Stimulated activated CD4-positive, alpha-beta T cell treated with anti-CD3 and anti-CD28 coated beads, Interleukin-15, amount 100 ng/mL, for 48 hours (primary cell): ENCODE data around the gene GRHL3.
"Not testable (repeated sequence)": the region's sequence is repeated elsewhere in the genome, so short reads cannot be mapped to it uniquely, and the experiment has no call there.

Source experiments
- DNase-seq, 2 donors: peaks; one replicate each; pipeline ENCODE4 v3.0.0-alpha.2; 2020; ENCODE audit warnings: low read depth in 2 of 2

Gene GRHL3

DNA sequence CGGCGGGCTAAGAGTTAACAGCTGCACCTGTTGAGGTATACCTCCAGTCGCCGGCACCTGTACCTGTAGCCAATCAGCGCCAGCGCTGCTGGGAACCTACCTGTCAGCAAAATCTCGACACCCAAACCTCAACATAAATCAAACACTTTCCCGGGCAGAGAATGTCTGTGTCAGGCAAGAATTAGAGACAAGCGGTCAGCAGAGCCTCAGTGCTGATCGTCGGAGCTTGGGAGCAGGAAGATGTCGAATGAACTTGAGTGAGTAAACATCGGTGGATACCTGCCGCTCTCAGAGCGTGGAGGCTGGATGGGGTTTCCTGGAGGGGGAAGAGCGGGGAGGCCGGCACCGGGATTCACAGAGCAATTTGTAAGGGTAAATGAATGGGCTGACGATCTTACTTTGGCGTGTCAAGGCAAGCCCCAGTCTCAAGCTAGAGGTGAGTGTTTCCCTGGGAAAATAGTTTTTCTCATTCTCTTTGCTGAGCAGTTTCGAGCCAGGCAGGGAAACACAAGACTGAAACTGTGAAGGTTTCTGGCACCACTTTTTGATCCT, at the start of gene GRHL3:
Gene GRHL3, plus strand, starts transcription at position 46 of the 552 bp plus-strand sequence. Its CDS starts 195 bp downstream, at position 241.
- no peak for DNase-seq

DNA sequence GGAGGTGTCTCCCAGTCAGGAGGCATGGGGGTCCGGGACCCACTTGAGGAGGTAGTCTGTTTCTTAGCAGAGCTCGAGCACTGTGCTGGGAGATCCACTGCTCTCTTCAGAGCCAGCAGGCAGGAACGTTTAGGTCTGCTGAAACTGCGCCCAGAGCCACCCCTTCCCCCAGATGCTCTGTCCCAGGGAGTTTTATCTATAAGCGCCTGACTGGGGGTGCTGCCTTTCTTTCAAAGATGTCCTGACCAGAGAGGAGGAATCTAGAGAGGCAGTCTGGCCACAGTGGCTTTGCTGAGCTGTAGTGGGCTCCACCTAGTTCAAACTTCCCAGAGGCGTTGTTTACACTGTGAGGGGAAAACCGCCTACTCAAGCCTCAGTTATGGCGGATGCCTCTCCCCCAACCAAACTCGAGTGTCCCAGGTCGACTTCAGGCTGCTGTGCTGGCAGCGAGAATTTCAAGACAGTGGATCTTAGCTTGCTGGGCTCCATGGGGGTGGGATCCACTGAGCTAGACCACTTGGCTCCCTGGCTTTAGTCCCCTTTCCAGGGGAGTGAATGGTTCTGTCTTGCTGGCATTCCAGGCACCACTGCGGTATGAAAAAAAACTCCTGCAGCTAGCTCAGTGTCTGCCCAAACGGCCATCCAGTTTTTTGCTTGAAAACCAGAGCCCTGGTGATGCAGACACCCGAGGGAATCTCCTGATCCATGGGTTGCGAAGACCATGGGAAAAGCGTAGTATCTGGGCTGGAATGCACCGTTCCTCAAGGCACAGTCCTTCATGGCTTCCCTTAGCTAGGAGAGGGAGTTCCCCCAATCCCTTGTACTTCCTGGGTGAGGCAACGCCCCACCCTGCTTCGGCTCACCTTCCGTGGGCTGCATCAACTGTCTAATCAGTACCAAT, 44.7 kb upstream of the GRHL3 start:
- not testable (repeated sequence) for DNase-seq

DNA sequence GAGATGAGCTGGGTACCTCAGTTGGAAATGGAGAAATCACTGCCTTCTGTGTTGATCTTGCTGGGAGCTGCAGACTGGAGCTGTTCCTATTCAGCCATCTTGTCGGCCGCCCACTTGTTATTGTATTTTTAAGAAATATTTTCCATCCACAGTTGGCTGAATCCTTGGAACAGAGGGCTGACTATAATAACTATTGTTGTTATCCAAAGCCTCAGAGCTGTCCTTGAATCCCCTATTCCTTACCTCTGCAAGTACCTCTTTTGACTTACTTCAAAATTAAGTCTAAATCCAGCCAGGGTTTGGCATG, 44.1 kb upstream of the GRHL3 start:
- DNase-seq = no peak

DNA sequence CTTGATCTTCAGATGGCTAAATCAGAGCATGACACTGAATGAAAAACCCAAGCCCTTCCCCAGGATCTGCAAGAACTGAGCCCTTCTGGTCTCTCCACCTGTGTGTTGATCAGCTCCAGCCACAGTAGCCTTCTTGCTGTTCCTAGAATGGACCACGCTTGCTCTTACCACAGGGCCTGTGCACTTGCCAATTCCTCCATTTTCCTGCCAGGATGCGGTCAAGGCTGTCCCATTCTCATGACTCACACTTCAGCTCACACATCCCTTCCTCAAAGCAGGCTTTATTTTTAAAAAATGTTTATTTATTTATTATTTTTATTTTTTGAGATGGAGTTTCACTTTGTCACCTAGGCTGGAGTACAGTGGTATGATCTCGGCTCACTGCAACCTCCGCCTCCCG, 43.6 kb upstream of the GRHL3 start:
- DNase-seq = no peak

DNA sequence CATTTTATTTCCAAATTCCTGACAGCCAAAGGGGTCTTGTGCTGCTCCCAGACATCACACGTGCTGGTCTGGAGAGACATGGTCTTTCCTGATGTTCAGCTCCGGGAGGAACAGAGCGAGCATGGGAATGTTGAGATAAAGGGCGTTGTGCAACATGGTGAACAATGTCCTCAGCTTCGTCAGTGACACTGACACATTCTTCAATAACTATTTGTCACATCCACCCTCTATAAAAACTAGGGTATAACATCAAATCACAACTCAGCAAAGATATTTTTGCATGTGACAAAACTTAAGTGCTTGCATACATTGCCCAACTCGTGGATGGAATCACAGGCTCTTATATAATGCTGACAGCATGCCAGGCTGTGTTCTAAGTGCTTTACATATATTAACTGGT, 42.4 kb upstream of the GRHL3 start:
- no peak for DNase-seq

DNA sequence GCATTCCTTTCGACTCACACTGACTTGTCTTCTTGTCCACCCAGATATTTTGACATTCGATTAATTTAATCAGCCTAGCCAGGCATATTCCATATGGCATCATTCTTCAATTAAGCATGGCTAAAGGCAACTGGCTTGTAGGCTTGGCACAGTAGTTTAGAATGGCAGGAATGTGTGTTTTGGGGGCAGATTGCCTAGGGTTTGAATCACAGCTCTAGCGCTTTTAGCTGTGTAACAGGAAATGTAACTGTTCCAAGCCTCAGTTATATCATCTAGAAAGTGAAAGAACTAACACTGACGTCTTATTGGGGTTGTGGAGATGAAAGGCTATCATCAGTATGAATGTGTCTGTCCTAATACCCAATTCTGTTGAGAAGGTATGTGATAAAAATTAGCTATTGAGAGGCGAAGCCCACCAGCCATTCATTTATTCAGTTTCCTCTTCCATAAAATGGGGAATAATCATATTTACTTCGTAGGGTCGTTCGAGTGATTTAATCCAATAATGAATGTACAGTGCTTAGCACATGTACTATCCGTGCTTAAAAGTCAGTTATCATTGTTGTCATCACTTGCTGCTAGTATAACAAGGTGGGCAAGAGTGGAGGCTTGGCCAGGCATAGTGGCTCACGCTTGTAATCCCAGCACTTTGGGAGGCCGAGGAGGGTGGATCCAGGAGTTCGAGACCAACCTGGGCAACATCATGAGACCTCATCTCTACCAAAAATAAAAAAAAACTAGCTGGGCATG, 41.6 kb upstream of the GRHL3 start:
- DNase-seq = no peak

DNA sequence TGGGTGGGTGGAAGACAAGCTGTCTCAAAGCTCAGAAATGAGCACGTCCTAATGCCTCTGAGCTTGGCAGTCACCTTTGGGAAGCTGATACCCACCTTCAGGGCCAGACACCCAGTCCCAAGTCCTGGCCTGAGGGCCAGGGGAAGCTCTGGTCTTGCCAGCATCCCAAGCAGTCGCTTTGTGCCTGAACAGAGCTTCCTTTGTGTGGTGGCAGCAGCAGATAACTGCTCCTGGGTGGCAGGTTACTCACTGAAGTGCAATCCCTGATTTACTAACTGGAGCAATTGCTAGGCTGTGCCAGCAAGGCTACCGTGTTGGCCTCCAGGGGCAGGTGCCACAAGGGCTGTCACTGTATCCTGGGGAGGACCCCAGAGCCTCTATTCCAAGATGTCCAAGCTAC, 40.4 kb upstream of the GRHL3 start:
- DNase-seq = no peak

DNA sequence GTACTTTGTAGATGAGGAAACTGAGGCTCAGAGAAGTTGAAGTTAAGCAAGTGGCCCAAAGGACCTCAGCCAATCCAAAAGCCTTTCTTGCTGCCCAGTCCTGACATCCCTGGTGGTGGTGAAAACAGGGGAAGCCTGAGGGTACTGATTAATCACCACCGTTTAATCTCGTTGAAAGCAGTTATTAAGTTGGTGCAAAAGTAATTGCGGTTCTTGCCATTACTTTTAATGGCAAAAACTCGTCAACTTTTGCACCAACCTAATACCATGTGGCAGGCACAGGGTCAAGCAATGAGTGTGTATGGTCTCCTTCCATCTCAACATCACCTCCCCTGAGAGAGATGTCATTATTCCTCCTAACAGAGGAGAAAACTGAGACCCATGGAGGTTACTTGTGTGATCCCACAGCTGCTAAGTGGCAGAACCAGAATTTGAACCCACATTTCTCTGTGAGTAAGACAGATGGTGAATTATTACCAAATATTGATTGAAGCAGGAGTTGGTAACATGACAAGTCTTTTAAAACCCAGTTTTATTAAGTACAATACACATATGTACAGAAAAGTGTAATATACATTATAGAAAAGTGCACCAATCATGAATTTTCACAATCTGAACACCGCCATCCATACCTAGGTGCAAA, 39.4 kb upstream of the GRHL3 start:
- DNase-seq = no peak

DNA sequence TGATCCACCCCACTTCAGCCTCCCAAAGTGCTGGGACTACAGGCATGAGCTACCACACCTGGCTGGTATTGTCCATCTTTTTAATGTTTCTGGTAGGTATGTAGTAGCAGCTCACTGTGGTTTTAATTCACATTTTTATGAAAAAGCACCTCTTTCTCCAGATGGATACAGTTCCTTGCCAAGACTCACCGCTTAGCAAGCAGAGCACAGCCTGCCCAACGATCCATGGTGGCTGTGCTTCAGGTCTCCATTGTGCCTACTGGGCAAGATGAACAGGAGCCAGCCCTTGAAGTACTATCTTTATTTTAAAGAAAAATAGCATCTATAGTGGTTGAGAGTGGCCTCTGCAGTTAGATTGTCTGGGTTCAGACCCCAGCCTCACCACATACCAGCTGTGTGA, 37.6 kb upstream of the GRHL3 start:
- no peak for DNase-seq

DNA sequence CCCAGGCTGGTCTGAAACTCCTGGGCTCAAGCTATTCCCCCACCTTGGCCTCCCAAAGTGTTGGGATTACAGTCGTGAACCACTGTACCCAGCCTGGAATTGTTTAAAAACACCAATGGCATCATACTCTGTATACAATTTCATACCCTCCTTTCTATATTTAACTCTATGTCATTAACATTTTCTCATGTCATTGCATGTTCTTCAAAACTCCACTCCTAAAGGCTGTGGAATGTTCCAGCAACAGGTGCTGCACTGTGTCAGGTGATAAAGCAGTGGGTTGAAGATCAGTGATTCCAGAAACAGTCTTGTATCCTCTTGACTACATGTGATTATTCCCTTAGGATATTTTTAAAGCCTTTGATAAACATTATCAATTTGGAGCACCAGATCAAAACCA, 36.7 kb upstream of the GRHL3 start:
- DNase-seq = no peak

DNA sequence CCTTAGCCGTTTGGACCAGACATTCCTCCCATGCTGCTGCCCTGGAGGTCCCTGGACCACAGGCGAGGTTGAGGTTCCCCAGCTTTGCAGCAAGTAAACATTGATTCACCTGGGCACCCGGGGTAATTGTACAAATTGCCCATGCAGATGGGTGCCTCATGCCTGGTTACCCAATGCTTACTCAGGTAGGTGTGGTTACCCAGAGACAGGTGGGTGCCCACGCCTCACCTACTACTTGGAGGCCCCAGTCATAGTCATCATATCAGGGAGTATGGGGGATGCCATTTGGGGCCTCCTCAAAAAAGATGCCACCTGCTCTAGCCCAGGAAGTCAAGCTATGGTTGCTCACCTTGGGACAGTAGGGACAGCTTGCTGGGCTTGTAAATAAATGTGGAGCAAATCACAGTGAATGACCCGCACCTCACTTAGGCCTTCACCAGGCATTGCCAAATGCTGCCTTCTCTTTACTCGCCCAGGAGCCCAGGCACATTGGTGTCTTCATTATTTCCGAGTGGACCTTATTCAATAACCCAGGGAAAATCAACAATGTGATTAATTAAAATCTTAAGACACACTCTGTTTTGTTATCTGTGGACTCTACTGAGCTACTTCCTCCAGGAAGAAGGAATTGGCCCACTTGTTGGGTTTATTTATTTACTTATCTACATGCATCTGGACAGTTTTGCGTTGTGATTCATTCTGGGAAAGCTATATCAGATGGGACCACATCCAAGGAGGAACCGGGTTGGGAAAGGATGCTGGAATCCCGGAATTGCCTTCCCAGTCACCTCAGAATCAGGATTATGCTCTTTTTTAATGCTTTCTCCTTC, 35.6 kb upstream of the GRHL3 start:
- DNase-seq = no peak

DNA sequence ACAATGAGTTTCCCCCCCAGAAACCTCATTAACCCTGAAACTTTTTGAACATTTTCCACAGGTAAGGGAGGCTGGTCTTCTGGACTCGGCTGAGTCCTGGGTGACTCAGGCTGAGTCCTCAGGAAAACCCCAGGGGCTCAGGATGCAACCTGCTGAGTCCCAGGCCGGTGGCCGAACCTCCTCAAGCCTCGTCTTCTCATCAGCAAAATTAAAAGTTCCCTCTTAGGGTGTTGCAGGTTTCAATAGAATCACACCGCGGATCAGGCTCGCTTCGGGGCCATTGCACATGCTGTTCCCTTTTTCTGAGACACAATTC, 35.0 kb upstream of the GRHL3 start:
- no peak for DNase-seq

DNA sequence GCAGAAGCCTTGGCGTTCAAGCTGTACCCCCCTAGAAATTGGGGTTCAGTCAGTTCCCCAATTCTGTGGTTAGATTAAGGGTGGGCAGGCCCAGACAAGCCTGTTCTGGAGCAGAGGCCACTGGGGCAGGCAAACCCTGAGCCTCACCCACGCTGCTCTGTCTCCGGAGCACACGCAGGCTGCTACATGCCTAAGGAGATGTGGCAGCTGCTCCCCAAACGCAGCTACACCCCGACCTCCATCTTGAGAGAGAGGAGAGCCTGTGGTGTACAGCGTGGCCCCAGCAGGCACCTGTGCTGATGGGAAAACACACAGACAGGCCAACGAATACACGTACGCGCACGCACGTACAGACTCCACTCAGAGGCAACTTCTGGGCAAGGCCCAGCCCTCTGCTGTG, 33.9 kb upstream of the GRHL3 start:
- no peak for DNase-seq

DNA sequence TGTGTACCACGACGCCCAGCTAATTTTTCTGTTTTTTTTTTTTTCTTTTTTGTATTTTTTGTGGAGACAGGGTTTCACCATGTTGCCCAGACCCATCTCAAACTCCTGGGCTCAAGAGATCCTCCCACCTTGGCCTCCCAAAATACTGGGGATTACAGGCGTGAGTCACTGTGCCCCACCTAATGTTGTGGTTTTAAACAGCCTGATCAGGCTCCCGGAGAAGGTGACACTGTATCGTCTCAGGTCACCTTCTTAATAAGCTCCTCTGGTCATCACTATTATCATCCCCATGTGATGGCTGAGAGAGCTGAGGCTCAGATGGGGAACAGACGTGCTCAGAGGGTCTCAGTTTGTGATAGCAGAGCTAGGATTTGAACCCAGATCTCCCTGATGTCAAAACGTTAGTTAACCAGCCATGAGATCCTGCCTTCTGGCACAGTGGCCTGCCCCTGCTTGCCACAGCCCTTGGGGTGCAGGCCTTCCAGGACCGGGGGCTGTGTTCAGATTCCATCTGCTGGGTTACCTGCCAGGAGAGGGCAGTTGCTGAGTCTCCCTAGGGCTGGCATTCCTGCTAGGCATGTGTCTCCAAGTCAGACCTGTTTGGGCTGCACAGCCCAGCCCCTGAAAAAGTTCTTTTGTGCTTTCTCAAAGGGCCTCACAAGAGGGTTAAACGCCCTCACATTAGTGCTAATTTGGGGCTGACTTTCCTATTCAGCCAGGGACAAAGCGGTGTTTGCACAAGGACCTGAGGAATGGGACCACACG, 32.7 kb upstream of the GRHL3 start:
- DNase-seq = no peak

DNA sequence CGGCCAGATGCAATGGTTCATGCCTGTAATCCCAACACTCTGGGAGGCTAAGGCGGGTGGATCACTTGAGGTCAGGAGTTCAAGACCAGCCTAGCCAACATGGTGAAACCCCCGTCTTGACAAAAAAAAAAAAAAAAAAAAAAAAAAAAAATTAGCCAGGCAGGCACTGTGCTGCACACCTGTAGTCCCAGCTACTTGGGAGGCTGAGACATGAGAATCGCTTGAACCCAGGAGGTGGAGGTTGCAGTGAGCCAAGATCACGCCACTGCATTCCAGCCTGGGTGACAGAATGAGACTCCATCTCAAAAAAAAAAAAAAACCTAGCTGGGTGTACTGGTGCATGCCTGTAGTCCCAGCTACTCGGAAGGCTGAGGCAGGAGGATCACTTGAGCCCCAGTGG, 31.4 kb upstream of the GRHL3 start:
- DNase-seq = not testable (repeated sequence)

DNA sequence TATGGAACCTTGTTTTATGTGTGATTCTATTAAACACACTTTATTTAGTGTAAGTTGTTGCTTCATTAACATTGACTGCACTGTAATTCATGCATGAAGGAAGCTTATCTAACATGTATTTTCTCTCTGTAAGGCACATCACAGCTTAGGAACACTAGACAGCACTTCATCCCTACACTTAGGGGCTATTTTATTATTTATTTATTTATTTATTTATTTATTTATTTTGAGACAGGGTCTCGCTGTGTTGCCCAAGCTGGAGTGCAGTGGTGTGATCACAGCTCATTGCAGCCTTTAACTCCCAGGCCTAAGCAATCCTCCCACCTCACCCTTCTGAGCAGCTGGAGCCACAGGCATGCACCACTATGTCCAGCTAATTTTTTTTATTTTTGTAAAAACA, 30.7 kb upstream of the GRHL3 start:
- no peak for DNase-seq

DNA sequence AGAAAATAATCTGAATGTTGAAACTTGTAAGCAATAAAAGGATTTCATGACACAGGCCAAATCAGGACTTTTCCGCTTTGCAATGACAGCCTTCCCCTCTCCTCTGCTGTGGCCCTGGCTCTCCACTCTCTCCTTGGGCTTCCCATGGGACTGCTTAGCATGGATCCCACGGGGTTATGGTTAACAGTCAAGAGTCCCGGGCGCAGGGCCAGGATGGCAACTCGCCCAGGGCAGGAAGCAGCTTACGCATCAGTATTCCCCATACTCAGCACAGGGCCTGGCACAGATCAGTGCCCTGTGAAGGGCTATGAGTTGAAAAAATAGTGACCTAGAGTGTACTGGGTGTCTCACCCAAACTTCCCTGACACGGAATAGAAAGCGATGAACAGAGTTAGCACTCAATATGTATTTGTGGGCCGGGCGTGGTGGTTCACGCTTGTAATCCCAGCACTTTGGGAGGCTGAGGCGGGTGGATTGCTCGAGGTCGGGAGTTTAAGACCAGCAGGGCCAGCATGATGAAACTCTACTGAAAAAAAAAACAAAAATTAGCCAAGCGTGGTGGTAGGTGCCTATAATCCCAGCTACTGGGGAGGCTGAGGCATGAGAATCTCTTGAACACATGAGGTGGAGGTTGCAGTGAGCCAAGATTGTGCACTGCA, 29.1 kb upstream of the GRHL3 start:
- DNase-seq = no peak

DNA sequence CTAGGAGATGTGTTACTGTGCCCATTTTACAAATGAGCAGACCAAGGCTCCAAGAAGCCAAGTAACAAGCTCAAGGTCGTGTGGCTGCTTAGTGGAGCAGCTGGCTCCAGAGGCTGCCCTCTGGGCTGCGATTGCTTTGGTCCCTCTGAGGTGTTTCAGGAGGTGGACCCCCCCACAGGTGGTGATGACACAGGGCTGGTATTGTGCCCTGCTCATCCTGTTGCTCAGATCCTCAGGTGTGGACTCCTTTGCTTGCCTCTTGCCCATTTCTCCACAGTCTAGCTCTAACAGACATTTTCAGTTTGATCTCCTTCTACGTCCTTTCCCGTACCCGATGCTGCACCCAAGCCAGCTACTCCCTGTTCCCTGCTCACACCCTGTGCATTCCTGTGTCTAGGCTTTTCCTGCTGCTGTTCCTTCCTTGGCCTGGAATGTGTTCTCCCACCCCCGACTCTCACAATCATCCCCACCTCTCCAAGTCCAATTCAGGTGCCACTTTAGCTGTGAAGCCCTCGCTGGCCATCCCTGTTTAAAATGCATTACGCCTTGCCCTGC, 28.1 kb upstream of the GRHL3 start:
- DNase-seq = no peak

DNA sequence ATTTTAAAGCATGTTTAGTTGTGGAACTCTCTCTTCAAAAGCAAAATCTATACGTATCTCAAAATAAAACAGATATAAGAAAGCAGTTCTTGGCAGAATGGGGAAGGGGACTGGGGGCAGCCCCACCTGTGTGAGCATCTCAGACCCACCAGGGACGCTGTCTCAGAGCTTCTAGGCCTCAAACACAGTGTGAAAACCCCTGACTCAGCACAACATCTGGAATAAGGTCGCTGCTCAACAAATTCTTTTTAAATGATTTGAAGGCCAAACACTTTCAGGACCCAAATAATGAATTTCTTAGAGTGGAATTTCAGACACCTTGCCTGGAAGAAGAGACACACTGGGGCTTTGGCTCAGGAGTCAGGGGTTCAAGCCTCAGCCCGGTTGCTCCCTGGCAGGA, 27.1 kb upstream of the GRHL3 start:
- DNase-seq = no peak

DNA sequence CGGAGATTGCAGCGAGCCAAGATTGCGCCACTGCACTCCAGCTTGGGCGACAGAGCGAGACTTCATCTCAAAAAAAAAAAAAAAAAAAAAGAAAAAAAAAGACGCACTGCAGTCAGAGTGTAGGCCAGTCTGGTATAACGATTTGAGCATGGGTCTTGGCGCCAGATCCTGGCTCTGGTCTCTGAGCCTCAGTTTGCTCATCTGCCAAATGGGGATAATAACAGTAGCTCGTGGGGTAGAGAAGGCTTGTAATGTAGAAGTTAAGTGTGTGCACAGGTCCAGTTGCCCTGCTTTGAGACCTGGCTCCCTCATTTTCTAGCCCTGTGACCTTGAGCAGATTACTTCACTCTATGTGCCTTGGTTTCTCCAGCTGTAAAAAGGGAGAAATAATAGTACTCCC, 26.3 kb upstream of the GRHL3 start:
- DNase-seq = no peak
